ENCODE results near the gene COX8A. TPM values are rescaled to one million over a fixed set of nuclear protein-coding genes. Genes with fewer than 3 reads are reported as not detected.

Gene COX8A
- total RNA-seq, 1 donor from 2014 or later: 319 TPM

GRCh38 chr11:64019106-64020037, 45.0 kb downstream of the COX8A start:
- DNase-seq (ENCODE audit: low read depth in 2 of 2): no peak

DNA sequence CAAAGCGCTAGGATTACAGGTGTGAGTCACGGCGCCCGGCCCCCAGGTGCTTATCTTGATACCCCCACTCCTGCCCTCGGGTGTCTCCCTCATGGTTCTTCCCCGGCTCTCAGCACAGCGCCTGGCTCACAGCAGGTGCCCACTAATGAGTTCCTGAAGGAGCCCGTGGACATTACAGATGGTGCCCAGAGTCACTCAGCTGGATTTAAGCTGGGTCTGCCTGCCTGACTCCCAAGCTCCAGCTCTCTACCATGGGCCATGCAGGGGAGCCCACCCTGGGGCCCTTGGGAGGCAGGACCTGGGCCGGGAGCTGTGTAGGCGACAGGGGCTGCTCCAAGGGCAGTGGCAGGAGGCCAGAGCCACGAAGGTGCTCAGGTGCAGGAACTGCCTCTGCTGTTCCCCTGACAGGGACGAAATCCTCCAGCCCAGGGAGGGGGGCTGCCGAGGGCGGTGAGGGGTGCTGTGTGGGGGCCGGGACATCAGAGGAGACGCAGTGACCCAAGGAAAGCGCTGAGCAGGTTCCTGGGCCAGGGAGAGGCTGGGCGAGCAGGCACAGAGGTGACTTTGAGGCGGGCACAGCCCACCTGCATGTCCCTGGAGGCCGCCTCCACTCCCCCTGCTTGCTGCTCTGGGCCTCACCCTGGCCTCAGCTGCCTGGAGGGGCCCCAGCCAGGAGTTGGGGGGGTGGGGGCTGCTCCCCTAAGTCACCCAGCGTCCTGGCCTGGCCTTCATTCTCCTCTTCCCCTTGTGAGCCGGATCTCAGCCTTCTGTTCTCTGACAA, 46.7 kb downstream of the COX8A start:
- no peak for DNase-seq (ENCODE audit: low read depth in 2 of 2)

GRCh38 chr11:64021757-64022093, 47.3 kb downstream of the COX8A start:
- DNase-seq (ENCODE audit: low read depth in 2 of 2): no peak

DNA sequence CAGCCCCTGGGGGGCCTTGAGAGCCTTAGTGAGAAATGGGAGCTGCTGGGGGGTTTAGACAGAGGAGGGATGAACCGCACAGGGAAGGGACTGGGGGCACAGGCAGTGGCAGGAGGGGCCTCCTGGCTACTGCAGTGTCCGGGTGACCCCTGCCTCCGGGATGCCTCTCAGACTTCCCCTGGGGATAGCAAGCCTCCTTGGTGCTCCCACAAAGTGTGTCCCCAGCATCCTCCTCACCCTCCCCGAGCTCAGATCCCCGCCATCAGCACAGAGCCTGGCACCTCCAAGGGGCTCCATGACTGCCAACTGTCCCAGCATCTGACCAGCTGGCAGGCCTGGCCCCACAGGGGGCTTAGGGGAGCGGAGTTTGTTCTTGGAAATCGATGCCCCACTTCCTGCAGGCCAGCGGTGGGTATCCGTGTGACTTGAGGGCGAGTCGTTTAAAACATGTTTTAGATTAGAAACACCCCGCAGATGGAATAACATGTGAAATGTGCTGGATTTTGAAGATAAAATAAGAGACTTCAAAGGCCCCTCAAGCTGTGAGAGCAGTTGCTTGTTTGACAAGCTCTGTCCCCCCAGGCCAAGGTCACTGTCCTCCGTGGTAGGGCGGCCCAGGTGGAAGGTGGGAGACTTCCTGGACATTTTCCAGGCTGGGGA, 47.8 kb downstream of the COX8A start:
- no peak for DNase-seq (ENCODE audit: low read depth in 2 of 2)

GRCh38 chr11:64023712-64024710, 49.6 kb downstream of the COX8A start:
- DNase-seq (ENCODE audit: low read depth in 2 of 2): no peak

- peak in 1 of 2 donors; percentile 22 for DNase-seq (ENCODE audit: low read depth in 2 of 2)
Measured at GRCh38 chr11:64025205-64025604, 50.8 kb downstream of the COX8A start.

Other genes with a start within 250 kb of the COX8A start
- gene ZFTA, start 205.8 kb upstream of the COX8A start, total RNA-seq: 9.1 and 9.6 TPM in 2 replicates
- 8.1 and 8.9 TPM in 2 replicates for gene SPINDOC, start 161.2 kb upstream of the COX8A start, total RNA-seq
- gene MARK2, start 135.5 kb upstream of the COX8A start, total RNA-seq: 6.8 and 9.9 TPM in 2 replicates
- under 0.01 and 0.22 TPM in 2 replicates for gene RCOR2, start 57.5 kb upstream of the COX8A start, total RNA-seq
- gene NAA40, start 35.6 kb upstream of the COX8A start, total RNA-seq: 8.3 TPM in 2 replicates
- 46.2 and 51.6 TPM in 2 replicates for gene OTUB1, start 11.8 kb downstream of the COX8A start, total RNA-seq
- gene FLRT1, start 61.3 kb downstream of the COX8A start, total RNA-seq: not detected in 2 replicates
- gene MACROD1, start 191.5 kb downstream of the COX8A start, total RNA-seq: 21.6 and 31.5 TPM in 2 replicates
- 93.5 and 111 TPM in 2 replicates for gene STIP1, start 211.6 kb downstream of the COX8A start, total RNA-seq
- gene FERMT3, start 232.1 kb downstream of the COX8A start, total RNA-seq: 4.4 and 9.6 TPM in 2 replicates